NOMO-1 treated with DMSO at 0.1 percent for 48 hours (cell line): ENCODE data around the gene CAMTA1.

Experiments used
- DNase-seq: peaks from one replicate; lab custom pipeline; 2025; ENCODE audit not compliant: unreplicated experiment; lab: John Stamatoyannopoulos, UW

Gene CAMTA1

DNA sequence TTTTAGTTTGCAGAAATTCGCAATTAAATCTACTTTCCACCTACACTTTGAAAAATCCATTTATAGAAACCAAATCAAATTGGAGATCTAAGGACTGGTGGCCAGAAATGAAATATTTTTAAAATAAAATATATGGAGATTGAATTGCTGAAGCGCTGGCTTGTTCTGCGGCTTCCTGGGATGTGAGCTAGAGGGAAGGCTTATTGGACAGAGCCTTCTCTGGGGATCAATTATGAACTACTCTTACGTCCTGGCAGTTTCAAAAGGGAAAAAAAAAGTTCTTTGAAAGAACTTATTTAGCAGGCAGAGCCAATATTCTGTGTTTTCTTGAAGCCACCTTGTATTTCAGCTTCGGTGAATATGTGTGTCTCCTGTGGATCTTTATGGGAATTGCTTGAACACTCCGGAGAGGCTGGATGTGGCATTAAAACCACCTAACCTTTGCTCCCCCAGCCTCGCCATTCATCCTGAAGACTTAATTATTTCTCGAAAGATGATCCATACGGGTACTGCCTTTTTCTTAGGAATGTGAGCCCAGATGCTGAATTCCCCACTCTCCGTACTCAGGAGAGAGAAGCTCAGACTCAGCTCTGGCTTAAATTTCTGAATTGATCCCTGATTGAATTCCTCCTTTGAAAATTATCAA is 506.9 kb downstream of the CAMTA1 start:
- DNase-seq: no peak

DNA sequence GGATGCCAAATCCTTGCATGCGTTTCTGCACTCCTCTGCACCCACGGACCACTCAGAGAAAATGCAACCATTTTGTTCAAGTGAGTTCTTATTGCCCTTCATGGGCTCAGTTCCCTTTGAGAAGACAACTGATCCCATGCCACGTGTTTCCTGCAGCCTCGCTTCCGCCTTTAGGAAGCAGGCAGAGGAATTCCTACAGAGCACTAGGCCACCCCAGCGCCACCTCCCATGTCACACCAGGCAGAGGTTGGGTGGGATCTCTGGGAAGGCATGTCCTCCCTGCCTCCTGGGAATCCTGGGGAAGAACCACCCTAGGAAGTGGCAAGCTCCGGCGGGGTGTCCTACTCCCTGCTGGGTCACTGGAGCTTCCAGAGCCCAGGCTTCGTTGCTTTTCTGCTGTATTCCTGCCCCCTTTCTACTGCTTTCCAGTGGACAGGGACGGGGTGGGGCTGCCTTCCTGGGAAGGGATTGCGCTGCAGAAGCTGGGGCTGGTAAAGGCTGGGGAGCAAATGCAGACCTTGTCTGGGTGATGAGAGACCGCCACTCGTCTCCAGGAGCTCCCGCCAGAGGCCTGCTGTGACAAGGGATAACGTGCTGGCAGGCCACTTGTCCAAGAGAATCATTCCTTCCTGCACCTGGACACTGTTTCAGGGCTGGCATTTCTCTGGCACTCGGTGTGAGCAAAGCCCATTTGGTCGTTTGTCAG is 507.6 kb downstream of the CAMTA1 start:
- DNase-seq: no peak

- no peak for DNase-seq
Observed at GRCh38 chr1:7293702-7294629, 508.7 kb downstream of the CAMTA1 start.

GRCh38 chr1:7294636-7295035 is 509.4 kb downstream of the CAMTA1 start:
- no peak for DNase-seq

DNA sequence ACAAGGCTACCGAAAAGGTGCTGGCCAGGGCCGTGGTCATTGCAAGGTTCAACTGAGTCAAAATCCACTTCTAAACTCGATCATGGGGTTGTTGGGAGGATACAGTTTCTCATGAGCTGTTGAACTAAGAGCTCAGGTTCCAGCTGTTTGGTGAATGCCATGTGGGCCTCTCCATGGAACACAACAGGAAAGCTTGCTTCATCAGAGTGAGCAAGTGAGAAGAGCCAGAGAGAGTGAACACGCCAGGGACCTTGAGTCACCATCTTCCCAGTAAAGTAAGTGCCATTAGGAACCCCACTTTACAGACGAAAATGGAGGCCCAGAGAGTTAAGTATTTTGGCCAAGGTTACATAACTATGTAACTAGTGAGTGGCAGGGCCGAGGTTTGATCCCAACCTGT is 510.7 kb downstream of the CAMTA1 start:
- no peak for DNase-seq

DNA sequence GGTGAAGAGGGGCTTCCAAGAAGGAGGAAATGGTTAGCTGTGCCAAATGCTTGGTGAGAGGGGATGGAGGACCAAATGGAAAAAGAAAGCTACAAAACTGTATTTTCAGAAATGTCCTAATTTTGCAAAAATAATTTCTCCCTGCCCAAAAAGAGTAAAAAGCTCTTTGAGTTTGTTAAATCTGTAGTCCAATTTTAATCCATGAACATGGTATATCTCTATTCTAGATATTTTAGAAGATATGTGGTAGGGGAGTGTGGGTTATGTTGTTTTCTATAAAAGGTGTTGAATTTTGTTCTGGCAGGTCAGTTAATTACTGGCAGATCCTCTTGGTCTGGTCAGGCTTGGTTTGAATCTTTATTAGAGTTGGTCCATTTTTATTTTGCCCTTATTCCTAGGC is 511.7 kb downstream of the CAMTA1 start:
- DNase-seq: no peak

DNA sequence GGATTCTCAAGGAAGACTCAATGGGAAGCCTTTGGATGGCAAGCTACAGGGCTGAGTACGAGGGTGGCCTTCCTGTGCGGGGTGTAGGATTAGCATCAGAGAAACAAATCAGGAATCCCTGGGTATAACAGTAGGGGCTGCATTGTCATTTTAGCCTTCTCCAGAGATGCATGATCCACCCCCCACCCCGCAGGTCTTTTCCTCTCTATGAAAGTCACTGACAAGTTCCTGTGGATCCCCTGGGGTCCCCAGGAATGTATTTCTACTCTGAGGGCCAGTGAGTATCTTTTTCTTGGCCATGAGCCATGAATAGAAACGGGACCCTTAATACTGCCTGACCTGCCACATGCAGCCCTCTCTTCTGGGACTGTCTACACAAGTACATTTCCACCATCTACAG is 512.9 kb downstream of the CAMTA1 start:
- DNase-seq: no peak

DNA sequence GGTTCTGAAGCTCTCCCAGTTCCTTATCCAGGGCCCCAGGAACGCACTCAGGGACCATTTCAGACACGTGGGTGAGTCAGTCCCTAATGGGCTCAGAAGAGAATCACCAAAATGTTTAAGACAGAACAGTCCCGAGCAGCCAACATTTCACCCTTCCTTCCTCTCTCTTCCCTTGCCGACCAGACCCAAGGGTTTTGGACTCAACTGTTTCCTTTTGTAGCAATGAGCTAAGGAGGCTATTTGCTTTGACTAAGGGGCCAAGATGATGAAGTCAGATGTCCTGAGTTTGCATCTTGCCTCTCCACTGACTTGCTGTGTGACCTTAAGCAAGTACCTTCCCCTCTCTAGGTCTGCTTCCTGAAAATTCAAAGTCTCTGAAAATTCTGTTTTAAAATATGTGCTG is 513.5 kb downstream of the CAMTA1 start:
- DNase-seq: no peak

GRCh38 chr1:7299329-7299799 is 514.1 kb downstream of the CAMTA1 start:
- DNase-seq: no peak

- DNase-seq: no peak
Observed at GRCh38 chr1:7299994-7300393, 514.7 kb downstream of the CAMTA1 start.

- DNase-seq: no peak
Observed at GRCh38 chr1:7300893-7301663, 515.8 kb downstream of the CAMTA1 start.

- DNase-seq: no peak
Observed at GRCh38 chr1:7301664-7301981, 516.4 kb downstream of the CAMTA1 start.

GRCh38 chr1:7302126-7302525 is 516.9 kb downstream of the CAMTA1 start:
- no peak for DNase-seq

DNA sequence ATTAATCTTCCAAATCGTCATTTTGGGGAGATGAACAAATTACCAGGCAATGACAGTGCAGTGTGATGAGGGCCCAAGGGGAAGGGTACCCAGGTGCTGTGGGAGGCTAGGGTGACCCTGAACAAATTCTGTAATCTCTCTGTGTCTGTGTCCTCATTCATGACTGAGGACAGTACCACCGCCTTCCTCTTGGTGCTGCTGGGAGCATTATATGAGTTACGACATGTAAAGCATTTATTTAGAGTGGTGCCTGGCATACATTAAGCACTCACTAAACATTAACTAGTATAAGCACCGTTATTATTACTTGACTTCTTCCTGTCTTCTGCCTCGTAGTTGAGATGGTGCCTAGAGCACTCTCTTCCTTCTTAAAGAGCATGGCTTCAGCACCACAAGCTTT is 517.6 kb downstream of the CAMTA1 start:
- no peak for DNase-seq

DNA sequence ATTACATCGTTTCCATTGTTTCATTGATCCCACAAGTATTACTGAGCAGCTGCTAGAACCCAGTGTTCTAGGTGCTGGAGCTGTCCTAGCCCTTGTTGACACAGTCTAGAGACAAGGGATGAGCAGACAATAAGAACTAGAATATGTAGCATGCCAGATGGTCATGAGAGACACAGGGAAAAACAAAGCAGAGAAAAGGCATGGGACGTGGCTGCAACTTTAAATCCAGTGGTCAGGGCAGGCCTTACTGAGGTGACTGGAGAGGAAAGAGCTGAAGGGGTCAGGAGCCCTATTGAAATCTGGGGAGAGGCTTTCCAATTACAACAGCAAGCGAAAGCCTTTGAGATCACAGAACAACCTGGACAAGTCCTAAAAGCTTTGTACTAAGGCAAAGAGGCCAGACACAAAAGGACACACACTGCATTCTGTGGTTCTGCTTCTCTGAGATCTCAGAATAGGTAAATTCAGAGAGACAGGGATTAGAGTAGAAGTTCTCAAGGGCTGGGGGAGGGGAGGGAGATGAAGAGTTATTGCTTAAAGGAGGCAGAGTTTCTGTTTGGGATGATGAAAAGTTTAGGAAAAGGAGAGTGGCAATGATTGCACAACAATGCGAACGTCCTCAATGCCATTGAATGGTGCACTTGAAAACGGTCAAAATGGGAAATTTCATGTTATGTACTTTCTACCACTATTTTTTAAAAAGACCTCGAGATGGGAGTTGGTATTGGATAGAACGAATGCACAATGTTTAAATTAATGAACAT is 518.5 kb downstream of the CAMTA1 start:
- DNase-seq: no peak

GRCh38 chr1:7313081-7313546 is 527.9 kb downstream of the CAMTA1 start:
- no peak for DNase-seq

DNA sequence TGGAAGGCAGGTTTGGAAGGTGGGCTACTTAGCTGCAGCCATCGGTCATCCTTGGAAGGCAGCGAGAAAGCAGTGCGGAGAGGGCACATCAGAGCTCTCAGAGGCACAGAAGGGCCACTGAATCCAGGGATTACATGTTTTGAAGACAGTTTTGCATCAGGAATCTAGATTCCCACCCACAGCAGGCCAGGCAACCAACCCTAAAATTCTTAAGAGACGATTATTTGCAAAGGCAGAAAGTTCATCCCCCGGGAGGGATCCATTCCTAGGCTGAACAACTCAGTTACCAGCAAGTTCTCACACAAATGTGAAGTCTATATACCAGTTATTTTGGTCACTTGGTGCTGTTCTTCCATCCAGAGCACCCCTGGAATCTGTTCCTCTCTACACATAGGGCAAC is 528.6 kb downstream of the CAMTA1 start:
- no peak for DNase-seq

DNA sequence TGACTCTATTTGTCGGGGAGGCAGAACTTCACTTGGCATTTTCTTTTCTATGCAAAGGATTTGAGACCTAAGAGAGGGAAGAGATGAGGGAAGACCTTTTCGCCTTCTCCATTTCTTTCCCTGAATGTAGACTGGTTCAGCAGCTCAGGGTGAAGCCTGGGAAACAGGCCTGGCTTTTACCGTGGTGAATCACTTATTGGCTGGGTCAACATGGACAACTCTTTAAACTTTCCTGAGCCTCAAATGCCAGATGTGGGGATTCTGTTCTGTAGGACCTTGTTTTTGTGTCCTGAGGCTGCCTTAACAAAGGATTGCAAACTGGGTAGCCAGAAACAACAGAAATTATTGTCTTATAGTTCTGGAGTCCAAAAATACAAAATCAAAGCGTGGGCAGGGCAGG is 530.1 kb downstream of the CAMTA1 start:
- DNase-seq: no peak

GRCh38 chr1:7315946-7316345 is 530.7 kb downstream of the CAMTA1 start:
- DNase-seq: no peak

- no peak for DNase-seq
Observed at GRCh38 chr1:7317888-7318287, 532.6 kb downstream of the CAMTA1 start.
